GM18907 (cell line): Measurements from ENCODE around the gene MAGEA8.
"Not testable (repeated sequence)": the region's sequence is repeated elsewhere in the genome, so short reads cannot be mapped to it uniquely, and the experiment has no call there.

Source experiments
- ATAC-seq: cut with Tn5 transposase; IDR thresholded peaks from one replicate; pipeline ENCODE4 v1.9.1; 2021; ENCODE audit warnings: mild to moderate bottlenecking, moderate library complexity; ENCODE audit not compliant: unreplicated experiment

MAGEA8 gene, protein sequence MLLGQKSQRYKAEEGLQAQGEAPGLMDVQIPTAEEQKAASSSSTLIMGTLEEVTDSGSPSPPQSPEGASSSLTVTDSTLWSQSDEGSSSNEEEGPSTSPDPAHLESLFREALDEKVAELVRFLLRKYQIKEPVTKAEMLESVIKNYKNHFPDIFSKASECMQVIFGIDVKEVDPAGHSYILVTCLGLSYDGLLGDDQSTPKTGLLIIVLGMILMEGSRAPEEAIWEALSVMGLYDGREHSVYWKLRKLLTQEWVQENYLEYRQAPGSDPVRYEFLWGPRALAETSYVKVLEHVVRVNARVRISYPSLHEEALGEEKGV

DNA sequence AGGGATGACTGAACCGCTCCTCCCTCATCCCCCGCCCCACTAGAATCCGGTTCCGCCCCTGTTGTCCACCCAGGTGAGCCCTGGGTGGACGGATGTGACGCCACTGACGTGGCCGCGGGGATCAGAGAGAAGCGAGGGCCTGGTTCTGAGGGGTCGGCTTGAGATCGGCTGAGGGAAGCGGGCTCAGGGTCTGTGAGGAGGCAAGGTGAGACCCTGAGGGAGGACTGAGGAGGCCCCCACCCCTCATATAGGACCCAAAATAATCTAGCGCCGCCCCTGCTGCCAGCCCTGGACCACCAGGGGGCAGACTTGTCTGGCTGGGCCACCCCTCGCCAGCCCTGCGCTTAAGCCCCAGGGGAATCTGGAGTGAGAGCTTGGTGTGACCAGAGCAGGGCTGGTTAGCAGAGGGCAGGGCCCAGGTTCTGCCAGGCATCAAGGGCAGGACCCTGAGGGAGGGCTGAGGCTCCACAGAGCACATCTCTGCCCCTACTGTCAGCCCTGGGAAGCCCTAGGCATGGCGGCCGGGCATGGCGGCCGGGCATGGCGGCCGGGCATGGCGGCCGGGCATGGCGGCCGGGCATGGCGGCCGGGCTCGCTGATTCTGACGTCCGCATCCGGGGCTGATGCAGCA lies at the start of gene MAGEA8:
MAGEA8 (plus strand) TSS at position 103 of the 631 bp plus-strand sequence. CDS start 3,090 bp downstream, outside the sequence.
- no peak for ATAC-seq

DNA sequence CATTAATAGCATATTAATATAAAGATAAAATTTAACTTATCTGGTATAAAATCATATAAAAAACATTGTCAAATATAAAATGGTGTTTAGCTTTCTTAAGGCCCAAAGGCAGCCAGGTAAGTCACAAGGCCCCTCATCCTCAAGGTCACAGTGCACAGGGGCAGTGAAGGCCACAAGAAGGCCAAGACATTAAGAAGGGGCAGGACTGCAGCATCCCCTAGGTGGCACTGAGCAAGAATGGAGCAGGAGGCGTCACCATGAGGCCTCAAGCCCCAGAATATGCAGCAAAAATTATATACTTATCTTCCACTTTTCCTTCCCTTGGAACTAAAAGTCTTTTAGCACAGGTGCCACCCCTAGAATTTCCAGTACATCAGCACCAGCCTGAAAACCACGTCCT lies 49.5 kb upstream of the MAGEA8 start:
- ATAC-seq, result no peak

DNA sequence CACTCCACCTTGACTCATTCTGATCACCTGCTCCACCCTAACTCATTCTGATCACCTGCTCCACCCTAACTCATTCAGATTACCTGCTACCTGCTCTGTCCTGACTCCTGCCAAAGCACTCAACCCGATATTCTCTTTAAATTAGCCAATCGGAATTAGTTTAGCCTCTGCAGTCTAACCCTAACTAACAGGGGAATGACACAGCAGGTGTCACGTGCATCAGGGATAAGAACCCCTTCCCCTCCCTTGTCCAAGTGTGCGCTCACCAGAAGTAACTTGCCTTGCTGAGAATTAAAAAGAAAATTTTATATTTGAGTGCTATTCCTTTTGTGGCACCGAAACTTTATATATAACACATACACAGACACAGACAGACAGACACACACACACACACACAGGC lies 44.3 kb upstream of the MAGEA8 start:
- not testable (repeated sequence) for ATAC-seq

DNA sequence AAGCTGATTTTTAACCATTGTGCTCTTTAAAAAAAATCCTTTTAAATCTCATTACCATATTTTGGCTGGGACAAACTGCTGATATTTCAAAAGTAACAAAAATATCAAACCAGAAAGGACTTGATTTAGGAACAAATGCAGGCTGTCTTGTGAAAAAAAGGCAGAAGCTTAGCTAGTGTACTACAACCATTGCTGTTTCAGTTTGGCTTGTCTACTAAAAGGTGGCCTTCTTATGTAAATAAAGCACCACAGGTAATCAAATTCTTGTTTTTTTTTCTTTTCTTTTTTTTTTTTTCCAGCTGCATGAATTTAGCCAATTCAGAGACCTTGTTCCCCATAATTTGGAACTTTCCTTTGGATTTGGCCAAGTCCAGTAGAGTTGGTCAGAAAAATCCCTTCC lies 43.8 kb upstream of the MAGEA8 start:
- no peak for ATAC-seq

DNA sequence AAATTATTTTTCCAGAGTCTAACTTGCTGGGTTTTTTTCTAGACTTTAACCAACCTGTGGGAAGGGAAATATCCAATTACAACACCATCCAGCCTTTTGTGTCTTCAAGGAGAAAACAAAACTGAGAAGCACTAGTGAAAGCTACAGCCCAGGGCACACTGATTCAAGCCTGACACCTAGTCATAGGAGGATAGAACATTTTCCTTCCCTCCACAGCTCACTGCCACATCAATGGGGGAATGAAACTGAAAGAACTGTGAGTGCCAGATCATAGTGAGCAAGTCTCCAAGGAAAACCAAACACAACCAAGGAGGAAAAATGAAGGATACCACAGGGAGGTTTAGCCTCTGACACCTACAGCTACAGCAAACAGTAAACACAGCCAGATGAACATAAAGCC lies 43.3 kb upstream of the MAGEA8 start:
- ATAC-seq, result peak; percentile 60

DNA sequence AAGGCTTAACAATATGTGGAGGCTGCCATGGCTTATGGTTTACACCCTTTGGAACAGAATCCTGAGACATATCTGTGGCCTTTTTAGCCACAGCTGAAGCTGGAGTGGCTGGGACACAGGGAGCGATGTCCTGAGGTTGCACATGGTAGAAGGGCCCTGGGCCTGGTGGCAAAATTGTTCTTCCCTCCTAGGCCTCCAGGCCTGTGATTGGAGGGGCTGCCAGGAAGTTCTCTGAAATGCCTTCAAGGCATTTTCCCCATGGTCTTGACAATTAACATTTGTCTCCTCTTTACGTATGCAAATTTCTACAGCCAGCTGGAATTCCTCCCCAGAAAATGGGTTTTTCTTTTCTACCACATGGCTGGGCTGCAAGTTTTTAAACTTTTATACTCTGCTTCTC lies 39.1 kb upstream of the MAGEA8 start:
- no peak for ATAC-seq

DNA sequence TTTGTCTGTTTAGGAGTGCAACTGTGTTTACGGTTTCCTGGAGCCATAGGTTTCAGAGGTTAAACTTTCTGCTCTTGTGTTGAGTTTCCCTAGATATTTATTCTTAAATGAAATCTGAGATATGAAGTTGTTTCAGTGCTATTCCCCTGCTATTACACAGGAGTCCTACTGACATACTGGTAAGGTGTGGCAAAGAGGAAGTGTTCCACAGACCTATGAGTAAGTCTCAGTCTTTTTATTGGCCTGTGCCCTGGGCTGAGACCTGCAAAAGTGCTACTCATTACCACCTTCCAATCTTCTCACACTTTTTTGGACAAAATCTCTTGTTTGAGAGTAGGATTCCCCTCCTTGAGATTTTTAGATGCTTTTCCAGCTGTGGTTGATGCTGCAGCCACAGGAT lies 35.6 kb upstream of the MAGEA8 start:
- no peak for ATAC-seq

DNA sequence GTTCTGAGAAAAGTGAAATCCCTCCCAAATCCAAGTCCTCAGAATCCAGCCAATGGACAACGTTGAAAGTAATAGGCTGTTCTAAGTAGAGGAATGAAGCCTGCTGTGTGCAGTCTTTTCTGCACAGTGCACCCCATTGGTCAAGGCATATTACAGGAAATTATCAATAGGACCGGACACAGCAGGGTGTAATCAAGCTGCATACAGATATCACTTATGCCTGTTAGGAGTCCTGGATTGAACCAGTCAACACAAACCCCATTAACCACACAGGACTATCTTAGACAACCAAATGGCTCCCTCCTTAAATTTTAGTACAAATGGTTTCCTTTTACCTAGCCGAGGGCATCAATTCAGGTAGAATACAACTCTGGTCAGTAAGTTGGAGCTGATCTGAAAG lies 34.2 kb upstream of the MAGEA8 start:
- no peak for ATAC-seq

DNA sequence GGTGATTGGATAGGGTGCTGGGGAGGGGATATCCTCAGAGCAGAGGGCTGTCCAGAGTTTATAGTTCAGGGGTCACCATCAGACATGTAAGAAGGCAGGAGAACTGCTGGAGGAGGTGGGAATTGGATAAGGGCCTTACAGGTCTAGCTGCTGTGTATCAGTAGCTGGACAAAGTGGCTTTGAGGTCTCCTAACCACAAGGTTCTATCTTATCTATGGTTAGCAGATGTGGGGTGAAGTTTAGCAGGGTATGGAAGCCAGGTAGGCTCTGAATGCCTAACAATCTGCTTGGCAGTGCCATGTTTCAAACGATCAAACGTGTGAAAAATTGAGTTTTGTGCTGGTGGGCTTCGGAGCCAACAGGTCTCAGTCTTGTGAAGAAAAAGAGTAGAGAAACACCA lies 32.1 kb upstream of the MAGEA8 start:
- no peak for ATAC-seq

DNA sequence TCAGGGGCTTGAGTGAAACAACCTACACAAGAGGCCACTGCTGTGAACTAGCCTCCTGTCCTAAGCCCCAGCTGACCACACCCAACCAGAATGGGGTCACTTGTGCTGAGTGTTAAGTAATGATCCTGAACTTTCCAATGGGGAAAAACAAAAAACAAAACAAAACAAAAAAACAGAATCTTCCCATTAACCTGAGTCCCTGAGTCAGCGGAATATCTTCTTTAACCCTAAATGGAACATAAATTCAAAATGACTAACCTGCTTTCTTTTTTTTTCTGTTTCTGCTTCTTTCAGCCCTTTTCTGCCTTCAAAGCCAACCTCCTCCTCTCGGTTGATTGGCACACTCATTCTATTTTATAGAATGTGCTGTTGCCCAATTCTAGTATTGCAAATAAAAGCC lies 31.2 kb upstream of the MAGEA8 start:
- no peak for ATAC-seq

DNA sequence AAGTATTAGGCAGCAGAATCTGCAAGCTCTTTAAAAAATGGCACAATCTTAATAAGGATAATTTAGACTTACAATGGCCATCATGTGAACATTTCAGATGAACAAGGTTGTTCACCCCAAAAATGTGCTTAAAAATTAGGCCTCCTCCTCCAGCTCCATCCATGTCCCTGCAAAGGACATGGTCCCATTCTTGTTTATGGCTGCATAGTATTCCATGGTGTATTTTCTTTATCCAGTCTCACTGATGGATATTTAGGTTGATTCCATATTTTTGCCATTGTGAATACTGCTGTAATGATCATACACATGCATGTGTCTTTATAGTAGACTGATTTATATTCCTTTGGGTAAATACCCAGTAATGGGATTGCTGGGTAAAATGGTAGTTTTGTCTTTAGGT lies 29.1 kb upstream of the MAGEA8 start:
- ATAC-seq, result no peak

DNA sequence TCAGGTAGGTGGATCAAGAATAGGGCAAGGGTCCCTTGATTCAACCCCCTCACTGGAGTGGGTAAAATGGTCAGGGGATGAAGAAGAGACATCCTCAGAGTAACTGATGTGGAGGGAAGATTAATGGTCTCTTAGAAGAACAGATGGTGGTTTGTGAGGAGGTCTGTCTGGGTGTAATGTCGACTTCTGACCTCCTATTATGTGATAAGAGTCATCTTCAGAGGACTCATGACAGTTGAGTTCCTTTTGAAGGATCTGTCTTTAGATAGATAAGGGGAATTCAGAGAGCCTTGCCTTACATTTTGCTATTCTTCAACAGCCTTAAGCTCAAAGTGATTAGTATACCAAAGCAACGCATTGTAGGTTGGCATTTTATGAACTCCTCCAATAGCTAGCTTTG lies 27.1 kb upstream of the MAGEA8 start:
- ATAC-seq, result no peak

DNA sequence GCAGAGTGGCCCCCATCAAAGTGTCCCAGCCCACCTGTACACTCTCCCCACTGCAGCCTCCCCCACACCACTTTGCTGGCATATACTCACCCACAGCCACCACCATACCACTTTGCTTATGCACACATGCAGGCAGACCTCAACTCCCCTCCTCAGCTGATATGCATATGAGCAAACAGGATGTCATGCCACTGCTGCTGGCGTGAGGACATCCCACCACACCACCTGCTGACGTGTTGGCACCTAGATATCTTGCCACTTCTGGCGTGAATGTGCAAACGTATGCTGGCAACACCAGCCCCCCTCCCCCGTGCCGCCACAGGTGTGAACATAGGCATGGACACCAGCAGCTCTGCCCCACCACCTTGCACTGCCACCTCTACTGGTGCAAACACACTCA lies 22.4 kb upstream of the MAGEA8 start:
- no peak for ATAC-seq

DNA sequence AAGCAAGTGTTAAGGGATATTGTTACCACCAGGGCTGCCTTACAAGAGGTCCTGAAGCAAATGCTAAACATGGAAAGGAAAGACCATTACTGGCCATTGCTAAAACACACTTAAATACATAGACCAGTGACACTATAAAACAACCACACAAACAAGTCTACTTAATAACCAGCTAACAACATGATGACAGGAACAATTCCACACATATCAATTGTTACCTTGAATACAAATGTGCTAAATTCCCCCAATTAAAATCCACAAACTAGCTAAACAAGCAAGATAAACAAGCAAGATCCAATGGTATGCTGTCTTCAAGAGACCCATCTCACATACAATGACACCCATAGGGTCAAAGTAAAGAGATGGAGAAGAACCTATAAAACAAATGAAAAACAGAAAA lies 20.5 kb upstream of the MAGEA8 start:
- ATAC-seq, result no peak

DNA sequence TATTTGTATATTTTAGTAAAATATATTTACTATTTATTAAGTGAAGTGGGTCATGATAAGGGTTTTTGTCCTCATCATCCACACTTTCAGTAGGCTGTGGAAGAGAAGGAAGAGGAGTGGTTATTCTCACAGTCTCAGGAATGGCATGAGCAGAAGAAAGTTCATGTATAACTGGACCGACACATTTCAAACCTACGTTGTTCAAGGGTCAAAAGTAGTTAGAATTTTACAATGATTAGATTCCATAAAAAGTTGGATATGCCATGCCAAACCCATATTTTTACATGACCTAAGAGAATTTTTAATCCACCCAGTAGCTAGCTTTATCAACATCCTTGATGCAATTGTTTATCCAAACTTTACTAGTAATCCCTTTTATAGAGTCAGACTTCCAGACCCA lies 15.6 kb upstream of the MAGEA8 start:
- ATAC-seq, result no peak

DNA sequence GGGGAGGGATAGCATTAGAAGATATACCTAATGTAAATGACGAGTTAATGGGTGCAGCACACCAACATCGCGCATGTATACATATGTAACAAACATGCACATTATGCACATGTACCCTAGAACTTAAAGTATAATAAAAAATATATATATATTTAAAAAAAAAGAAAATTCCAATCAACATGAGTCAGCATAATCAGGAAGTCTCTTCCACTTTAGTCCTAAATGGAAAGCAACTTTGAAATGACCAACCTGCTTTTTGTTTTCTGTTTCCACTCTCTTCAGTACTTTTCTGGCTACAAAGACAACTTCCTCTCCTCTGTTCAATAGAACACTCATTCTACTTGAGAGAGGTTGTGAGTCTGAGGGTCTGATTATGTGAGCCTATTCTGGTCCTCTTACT lies 13.5 kb upstream of the MAGEA8 start:
- no peak for ATAC-seq

DNA sequence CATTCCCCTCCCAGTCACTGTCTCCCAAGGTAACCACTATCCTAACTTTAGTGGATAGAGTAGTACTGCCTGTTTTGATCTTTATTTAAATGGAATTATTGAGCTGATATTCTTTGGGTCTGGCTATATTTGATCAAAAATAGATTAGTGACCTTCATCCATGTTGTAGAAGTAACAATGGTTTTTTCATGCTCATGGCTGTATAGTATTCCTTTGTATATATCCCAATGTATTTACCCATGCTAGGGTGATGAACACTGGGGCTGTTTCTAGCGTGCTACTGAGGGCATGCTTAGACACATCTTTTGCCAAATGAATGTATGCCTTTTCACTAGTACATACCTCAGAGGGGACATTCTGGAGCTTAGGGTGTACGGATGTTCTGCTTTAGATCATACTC lies 10.1 kb upstream of the MAGEA8 start:
- ATAC-seq, result no peak

DNA sequence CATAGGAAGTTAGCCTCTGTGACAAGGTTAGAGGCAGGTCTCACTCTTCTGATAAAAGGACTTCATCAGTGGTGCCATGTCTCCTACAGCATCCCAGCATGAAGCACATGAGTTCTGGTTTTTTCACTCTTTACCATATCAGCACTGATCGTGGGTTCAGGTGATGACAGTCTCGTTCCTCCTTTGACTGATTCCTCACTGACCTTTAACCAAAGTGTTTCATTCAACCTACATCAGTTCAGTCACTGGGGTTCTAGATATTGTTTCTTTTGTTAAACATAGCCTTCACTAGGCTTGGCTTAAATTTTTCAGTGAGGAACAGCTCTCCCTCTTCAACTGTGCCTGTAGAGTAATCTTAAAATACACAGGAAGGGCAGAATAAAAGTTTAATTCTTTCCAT lies 9.6 kb upstream of the MAGEA8 start:
- ATAC-seq, result no peak

DNA sequence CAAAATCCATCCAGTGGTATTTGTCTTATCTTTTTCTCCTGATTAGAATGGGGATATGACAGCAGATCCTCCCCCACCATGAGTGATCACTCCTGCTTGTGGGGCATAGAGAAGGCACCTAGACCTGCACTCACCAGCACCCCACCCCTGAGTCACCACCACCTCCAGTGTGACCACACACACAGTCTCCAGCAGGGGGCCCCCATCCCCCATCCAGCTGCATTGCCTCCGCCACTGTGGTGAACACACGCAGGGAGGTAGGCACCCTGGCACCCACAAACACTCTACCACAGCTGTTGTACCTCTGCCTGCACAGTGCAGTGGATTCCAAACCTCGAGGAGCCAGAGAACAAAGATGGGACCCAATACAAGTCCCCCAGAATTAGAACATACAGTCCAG lies 9.0 kb upstream of the MAGEA8 start:
- ATAC-seq, result peak; percentile 92

DNA sequence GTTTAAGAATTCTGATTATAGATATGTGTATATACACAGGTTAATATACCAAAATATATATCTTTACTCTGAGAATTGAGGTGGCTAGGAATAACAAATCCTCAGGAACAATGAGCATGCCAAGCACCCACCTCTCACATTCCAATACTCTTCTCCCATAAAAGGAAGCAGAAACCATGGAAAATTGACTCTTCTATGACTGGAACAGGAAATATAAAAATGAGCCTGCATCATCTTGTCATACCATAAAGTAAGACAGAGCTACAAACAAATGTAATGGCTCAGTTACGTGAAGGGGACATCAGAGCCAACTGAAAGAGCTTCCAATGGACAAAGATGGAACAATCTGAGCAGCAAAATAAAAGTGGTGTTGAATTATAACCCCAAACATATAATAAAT lies 3.8 kb upstream of the MAGEA8 start:
- no peak for ATAC-seq

DNA sequence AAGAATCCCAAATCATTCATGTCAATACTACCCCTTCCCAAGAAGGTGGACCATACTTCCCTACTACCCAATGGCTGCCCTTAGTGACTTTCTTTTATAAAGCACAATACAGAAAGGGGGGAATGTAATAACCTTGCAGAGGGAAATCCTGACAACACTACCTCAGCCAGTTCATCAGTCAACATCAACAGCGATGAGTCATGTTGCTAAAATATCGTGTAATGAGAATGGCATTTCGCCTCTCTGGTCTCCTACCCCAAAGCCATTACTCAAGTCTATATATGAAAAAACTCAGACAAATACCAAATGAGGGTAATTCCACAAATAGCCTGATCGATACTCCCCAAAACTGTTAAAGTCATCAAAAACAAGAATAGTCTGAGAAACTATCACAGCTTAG lies 3.3 kb upstream of the MAGEA8 start:
- no peak for ATAC-seq

DNA sequence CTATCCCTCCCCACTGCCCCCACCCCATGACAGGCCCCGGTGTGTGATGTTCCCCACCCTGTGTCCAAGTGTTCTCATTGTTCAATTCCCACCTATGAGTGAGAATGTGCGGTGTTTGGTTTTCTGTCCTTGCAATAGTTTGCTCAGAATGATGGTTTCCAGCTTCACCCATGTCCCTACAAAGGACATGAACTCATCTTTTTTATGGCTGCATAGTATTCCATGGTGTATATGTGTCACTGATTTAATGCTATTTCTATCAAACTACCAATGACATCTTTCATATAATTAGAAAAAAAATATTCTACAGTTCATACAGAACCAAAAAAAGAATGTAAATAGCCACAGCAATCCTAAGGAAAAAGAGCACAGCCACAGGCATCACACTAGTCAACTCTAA lies 9.8 kb downstream of the MAGEA8 start:
- not testable (repeated sequence) for ATAC-seq

DNA sequence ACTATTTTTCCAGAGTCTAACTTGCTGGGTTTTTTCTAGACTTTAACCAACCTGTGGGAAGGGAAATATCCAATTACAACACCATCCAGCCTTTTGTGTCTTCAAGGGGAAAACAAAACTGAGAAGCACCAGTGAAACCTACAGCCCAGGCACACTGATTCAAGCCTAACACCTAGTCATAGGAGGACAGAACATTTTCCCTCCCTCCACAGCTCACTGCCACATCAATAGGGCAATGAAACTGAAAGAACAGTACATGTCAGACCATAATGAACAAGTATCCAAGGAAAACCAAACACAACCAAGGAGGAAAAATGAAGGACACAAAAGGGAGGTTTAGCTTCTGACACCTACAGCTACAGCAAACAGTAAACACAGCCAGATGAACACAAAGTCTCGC lies 17.6 kb downstream of the MAGEA8 start:
- ATAC-seq, result no peak
